HepG2 (cell line): ENCODE measurements around the gene DLX1. TPM values are rescaled to one million over a fixed set of nuclear protein-coding genes. Genes with fewer than 3 reads are reported as not detected.

Experiments used
- ARID4A ChIP-seq: sonication (generic); formaldehyde crosslinking; IDR thresholded peaks from 2 replicates; pipeline ENCODE4 v1.5.0; 2020; ENCODE audit warnings: mild to moderate bottlenecking, missing genetic modification reagents, borderline replicate concordance
- DR1 ChIP-seq: sonication (generic); formaldehyde crosslinking; IDR thresholded peaks from 2 replicates; pipeline ENCODE4 v1.8.0; 2021; ENCODE audit warnings: mild to moderate bottlenecking, missing genetic modification reagents, inconsistent platforms
- EP300 ChIP-seq, 3 experiments: sonication (generic) in 1 of 3; formaldehyde crosslinking in 1 of 3; IDR thresholded peaks; 2 replicates each; pipeline versions ENCODE4 v1.5.1 to v1.6.1; 2011 to 2020; ENCODE audit warnings: low read depth in 2 of 3, low read length in 2 of 3, borderline replicate concordance in 1 of 3, improper control_type of control experiment in 1 of 3, mild to moderate bottlenecking in 1 of 3, missing genetic modification reagents in 1 of 3, moderate library complexity in 1 of 3
- MED1 ChIP-seq: sonication (generic); formaldehyde crosslinking; IDR thresholded peaks from 2 replicates; pipeline ENCODE4 v1.4.0; 2020; ENCODE audit warnings: missing genetic modification reagents
- ZFP82 ChIP-seq: sonication (generic); formaldehyde crosslinking; IDR thresholded peaks from 2 replicates; pipeline ENCODE4 v1.5.1; 2020; ENCODE audit warnings: mild to moderate bottlenecking, missing genetic modification reagents, borderline replicate concordance
- ZNF207 ChIP-seq: fragments of 450-650 bp; IDR thresholded peaks from 2 replicates; pipeline ENCODE4 v1.6.1; 2016; ENCODE audit warnings: antibody characterized with exemption, borderline replicate concordance
- ZNF282 ChIP-seq: fragments of 450-650 bp; IDR thresholded peaks from 2 replicates; pipeline ENCODE4 v1.6.1; 2018; ENCODE audit not compliant: partially characterized antibody
- ZNF589 ChIP-seq: sonication (generic); formaldehyde crosslinking; conservative IDR thresholded peaks from 2 replicates; pipeline ENCODE4 v1.8.0; 2022; ENCODE audit warnings: mild to moderate bottlenecking, moderate library complexity, missing genetic modification reagents
- polyA plus RNA-seq, 8 experiments: library from polyadenylated mRNA; depleted of rRNA in 3 of 8; stranded (reverse) in 7 of 8; unstranded in 1 of 8; fragments of >200 nt; fragmentation: Illumina TruSeq in 4 of 8; extraction: Trizol in 4 of 8; gene quantifications; 2 replicates each; pipeline versions ENCODE4 v1.2.1 to v1.2.3, GENCODE V29; 2011 to 2016; ENCODE audit warnings: low read depth in 4 of 8, missing spikeins in 1 of 8, mixed read lengths in 1 of 8; ENCODE audit not compliant: insufficient read depth in 1 of 8
- total RNA-seq, 5 experiments: library from RNA; depleted of rRNA; stranded (reverse); fragments of >200 nt; fragmentation: Illumina TruSeq; extraction: Trizol; gene quantifications; 2 replicates each; pipeline ENCODE4 v1.2.3, GENCODE V29; 2016; ENCODE audit warnings: low read depth in 1 of 5

DLX1 gene
- total and polyA plus RNA-seq, 2 of the 13 experiments (the other 11 are each of a cell fraction or from before 2014, with no cell fraction given), result 0.18 to 0.86 TPM

DNA sequence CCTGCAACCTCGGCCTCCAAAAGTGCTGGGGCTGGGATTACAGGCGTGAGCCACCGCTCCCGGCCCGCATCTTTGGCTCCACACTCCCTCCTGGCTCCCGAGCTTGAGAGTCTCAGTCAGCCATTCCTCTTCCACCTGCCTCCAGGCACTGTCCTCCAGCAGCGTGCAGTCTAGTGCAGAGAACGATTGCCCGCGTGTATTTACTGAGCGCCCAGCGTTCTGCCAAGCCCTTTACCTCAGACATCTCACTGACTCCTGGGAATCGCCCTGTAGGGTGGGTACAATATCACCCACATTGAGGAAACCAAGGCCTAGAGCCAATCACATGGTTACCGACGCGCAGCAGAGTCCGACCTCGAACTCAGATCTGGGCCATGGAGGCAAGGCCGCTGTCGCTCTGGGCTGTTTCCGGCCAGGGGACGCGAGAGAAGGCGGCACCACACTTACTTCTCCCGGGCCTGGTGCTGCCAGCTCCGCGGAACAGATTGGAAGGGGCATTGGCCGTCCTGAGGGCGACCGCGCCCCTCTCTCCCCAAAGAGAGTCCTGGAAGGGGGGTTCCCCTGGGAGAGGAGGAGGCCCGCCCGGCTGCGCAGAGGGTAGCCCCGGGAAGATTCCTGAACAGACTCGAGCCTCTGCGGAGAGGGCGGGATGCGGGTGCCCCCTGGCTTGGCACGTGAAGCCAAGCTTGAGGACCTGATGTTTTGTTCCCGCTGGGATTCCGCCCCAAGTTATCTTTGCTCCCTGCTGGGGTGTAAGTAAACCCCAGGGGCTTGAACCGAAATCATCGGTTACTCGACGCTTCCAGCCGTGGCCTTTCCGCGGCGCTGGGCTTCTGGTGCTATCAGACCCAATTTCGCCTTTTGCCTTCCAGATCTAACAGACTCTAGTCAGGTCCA is 22.6 kb downstream of the DLX1 start (continued):
- TF ChIP-seq MED1 (CRISPR knock-in tag) (no peak), ZNF589 (no peak), DR1 (CRISPR knock-in tag) (no peak), ARID4A (CRISPR knock-in tag) (no peak), ZNF282 (no peak), EP300 (IDR thresholded peaks at IDR 0.05; ENCODE audit: low read depth in 2 of 2, low read length in 2 of 2) (no peak), EP300 (CRISPR knock-in tag; IDR thresholded peaks at IDR 0.05; ENCODE audit: borderline replicate concordance) (no peak), ZNF207 (no peak), ZFP82 (CRISPR knock-in tag) (no peak)
